PC-3 (cell line): ENCODE results near the gene GEN1.

Experiments
- CTCF ChIP-seq: fragments of 300-600 bp; sonication (generic); conservative IDR thresholded peaks from 2 replicates; pipeline ENCODE4 v1.5.1; 2017; ENCODE audit warnings: antibody characterized with exemption, low read depth, mild to moderate bottlenecking, low read length
- EZH2phosphoT487 ChIP-seq: fragments of 300-600 bp; sonication (generic); IDR thresholded peaks from 2 replicates; pipeline ENCODE4 v1.6.1; 2018; ENCODE audit warnings: mild to moderate bottlenecking, antibody characterized with exemption, low read length, borderline replicate concordance

DNA sequence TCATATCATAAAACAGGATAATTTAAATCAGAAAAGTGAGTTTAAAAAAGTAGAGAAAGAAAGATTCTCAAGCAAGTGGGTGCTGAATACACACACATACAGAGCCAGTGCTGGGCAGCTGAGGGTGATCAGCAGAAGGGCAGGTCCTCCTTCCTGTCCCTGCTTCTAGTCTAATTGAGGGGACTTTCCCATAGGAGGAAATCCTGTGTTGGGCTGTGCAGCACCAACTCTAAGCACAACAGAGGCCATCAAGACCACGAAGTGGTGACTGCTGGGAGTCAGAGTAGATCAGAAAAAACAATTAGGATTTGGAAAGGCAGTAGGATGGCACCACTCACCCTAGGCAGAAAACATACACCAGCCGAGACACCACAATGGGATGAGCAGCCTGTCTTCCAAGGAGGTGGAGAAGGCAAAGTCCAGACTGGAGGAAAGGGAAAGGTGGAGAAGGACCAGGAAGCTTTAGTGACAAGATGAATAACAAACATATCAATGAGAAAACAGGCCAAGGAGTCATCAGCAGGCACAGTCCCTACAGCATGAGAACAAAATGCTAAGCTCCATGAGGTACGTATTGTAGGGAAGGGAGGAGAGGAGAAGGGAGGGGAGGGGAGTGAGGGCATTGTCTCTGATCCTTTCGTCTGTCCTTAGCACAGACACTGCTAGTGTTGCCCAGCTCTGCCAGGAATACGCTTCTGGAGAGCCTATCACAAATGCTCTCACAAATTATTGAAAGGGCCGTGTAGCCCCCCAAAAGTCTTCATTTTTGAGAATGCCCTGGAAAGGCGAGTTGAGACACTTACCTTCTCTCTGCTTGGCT, 45.6 kb downstream of the GEN1 start:
- TF ChIP-seq CTCF (no peak), EZH2phosphoT487 (no peak)
